KMS-11 (cell line): ENCODE measurements around the gene GPR18.

ENCODE experiments used
- H2AFZ ChIP-seq: fragments of 200-600 bp; sonication (generic); 2 replicates; pipeline ENCODE4 v1.6.1; 2016; ENCODE audit warnings: antibody characterized with exemption, mixed run types, low read depth
- H3K27ac ChIP-seq: fragments of 200-600 bp; sonication (generic); 2 replicates; pipeline ENCODE4 v1.6.1; 2016; ENCODE audit warnings: mild to moderate bottlenecking, mixed run types
- H3K27me3 ChIP-seq: fragments of 200-600 bp; sonication (generic); 2 replicates; pipeline ENCODE4 v1.6.1; 2017; ENCODE audit warnings: mild to moderate bottlenecking, low read depth, mixed run types, moderate library complexity; ENCODE audit not compliant: insufficient read depth
- H3K36me3 ChIP-seq: fragments of 200-600 bp; sonication (generic); 2 replicates; pipeline ENCODE4 v1.6.1; 2017; ENCODE audit warnings: mild to moderate bottlenecking, mixed run types; ENCODE audit not compliant: insufficient read depth
- H3K4me1 ChIP-seq: fragments of 200-600 bp; sonication (generic); 2 replicates; pipeline ENCODE4 v1.6.1; 2016; ENCODE audit warnings: mild to moderate bottlenecking, low read depth, mixed run types; ENCODE audit not compliant: poor library complexity, severe bottlenecking
- H3K4me2 ChIP-seq: fragments of 200-600 bp; sonication (generic); 2 replicates; pipeline ENCODE4 v1.7.0; 2016; ENCODE audit warnings: mild to moderate bottlenecking, mixed run types
- H3K4me3 ChIP-seq: fragments of 200-600 bp; sonication (generic); IDR thresholded peaks from 2 replicates; pipeline ENCODE4 v1.6.1; 2017; ENCODE audit warnings: low read depth, low read length, mixed read lengths; ENCODE audit not compliant: insufficient read depth
- H3K79me2 ChIP-seq: fragments of 200-600 bp; sonication (generic); 2 replicates; pipeline ENCODE4 v1.6.1; 2016; ENCODE audit warnings: low read depth, mixed run types; ENCODE audit not compliant: insufficient read depth
- H3K9ac ChIP-seq: fragments of 200-600 bp; sonication (generic); 2 replicates; pipeline ENCODE4 v1.6.1; 2016; ENCODE audit warnings: mild to moderate bottlenecking, mixed run types
- H4K20me1 ChIP-seq: fragments of 200-600 bp; sonication (generic); 2 replicates; pipeline ENCODE4 v1.6.1; 2016; ENCODE audit warnings: mild to moderate bottlenecking, mixed run types; ENCODE audit not compliant: insufficient read depth
- CTCF ChIP-seq: fragments of 200-600 bp; sonication (generic); conservative IDR thresholded peaks from 2 replicates; pipeline ENCODE4 v1.6.1; 2017; ENCODE audit warnings: low read depth, mild to moderate bottlenecking, antibody characterized with exemption, low read length, moderate library complexity, mixed read lengths

The GPR18 gene

GRCh38 chr13:99279637-99280036, 21.5 kb upstream of the GPR18 start:
- Histone ChIP-seq H4K20me1 (no peaks in the 10 kb centered on the region), H3K27me3 (no peaks in the 10 kb centered on the region), H2AFZ (no peak overlapping the region), H3K4me3 (no peak overlapping the region), H3K79me2 (no peaks in the 10 kb centered on the region), H3K4me1 (no peaks in the 10 kb centered on the region), H3K4me2 (no peak overlapping the region), H3K9ac (no peak overlapping the region), H3K36me3 (no peaks in the 10 kb centered on the region), H3K27ac (no peak overlapping the region)
- TF ChIP-seq CTCF = no peak

- no peak overlapping the region for H3K4me3 ChIP-seq
- no peak overlapping the region for H2AFZ ChIP-seq
- no peak overlapping the region for H3K4me2 ChIP-seq
- TF ChIP-seq CTCF = no peak
- no peaks in the 10 kb centered on the region for H3K27me3 ChIP-seq
- no peaks in the 10 kb centered on the region for H3K79me2 ChIP-seq
- no peaks in the 10 kb centered on the region for H3K4me1 ChIP-seq
- H3K27ac ChIP-seq = no peak overlapping the region
- H4K20me1 ChIP-seq = no peaks in the 10 kb centered on the region
- no peaks in the 10 kb centered on the region for H3K36me3 ChIP-seq
- H3K9ac ChIP-seq = no peak overlapping the region
Measured at GRCh38 chr13:99278843-99279242, 20.7 kb upstream of the GPR18 start.

- no peaks in the 10 kb centered on the region for H3K36me3 ChIP-seq
- H3K27me3 ChIP-seq = no peaks in the 10 kb centered on the region
- no peak overlapping the region for H3K9ac ChIP-seq
- no peaks in the 10 kb centered on the region for H3K79me2 ChIP-seq
- no peak for TF ChIP-seq CTCF
- no peaks in the 10 kb centered on the region for H4K20me1 ChIP-seq
- H3K4me3 ChIP-seq = no peak overlapping the region
- no peak overlapping the region for H2AFZ ChIP-seq
- H3K4me2 ChIP-seq = no peak overlapping the region
- no peak overlapping the region for H3K27ac ChIP-seq
- no peaks in the 10 kb centered on the region for H3K4me1 ChIP-seq
Measured at GRCh38 chr13:99278200-99278599, 20.0 kb upstream of the GPR18 start.

DNA sequence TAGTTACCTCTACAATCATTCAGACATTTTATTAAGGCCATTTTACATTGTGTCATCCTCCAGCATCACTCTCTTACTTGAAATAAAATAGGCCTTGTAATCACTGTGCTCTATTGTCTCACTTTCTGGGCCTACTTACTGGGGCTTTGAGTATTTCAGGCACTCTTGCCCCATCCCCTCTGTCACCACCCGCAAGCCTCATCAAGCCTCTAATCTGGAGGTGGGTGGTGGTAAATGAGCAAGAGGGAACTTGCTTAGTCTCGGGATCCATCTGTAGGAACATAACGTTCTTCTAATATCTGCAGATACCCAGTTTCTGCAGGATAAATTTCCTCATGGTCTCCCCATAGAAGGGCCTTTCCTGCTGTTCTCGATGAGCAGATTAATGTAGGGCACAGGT, 19.4 kb upstream of the GPR18 start:
- H3K4me3 ChIP-seq = no peak overlapping the region
- no peaks in the 10 kb centered on the region for H4K20me1 ChIP-seq
- TF ChIP-seq CTCF = no peak
- H3K79me2 ChIP-seq = no peaks in the 10 kb centered on the region
- H3K27ac ChIP-seq = no peak overlapping the region
- no peak overlapping the region for H3K9ac ChIP-seq
- no peaks in the 10 kb centered on the region for H3K36me3 ChIP-seq
- H3K27me3 ChIP-seq = no peaks in the 10 kb centered on the region
- H3K4me2 ChIP-seq = no peak overlapping the region
- no peaks in the 10 kb centered on the region for H3K4me1 ChIP-seq
- no peak overlapping the region for H2AFZ ChIP-seq

- Histone ChIP-seq H3K4me2 (no peak overlapping the region), H3K9ac (no peak overlapping the region), H2AFZ (no peak overlapping the region), H3K79me2 (no peaks in the 10 kb centered on the region), H3K4me1 (no peaks in the 10 kb centered on the region), H3K4me3 (no peak overlapping the region), H3K27me3 (no peaks in the 10 kb centered on the region), H3K36me3 (no peaks in the 10 kb centered on the region), H3K27ac (no peak overlapping the region), H4K20me1 (no peaks in the 10 kb centered on the region)
- no peak for TF ChIP-seq CTCF
Measured at GRCh38 chr13:99276706-99277105, 18.5 kb upstream of the GPR18 start.
